K562 (cell line): ENCODE data around the gene GGNBP2. TPM values are rescaled to one million over a fixed set of nuclear protein-coding genes. Genes with fewer than 3 reads are reported as not detected.

Experiments used
- ADNP ChIP-seq: fragments of 200-800 bp; sonication (Bioruptor generic); IDR thresholded peaks from 2 replicates; pipeline ENCODE4 v1.6.1; 2016; ENCODE audit warnings: missing genetic modification characterization, missing compliant biosample characterization
- BCL6 ChIP-seq: fragments of 250-450 bp; sonication (Bioruptor Pico); IDR thresholded peaks from 2 replicates; pipeline ENCODE4 v1.4.0; 2020
- BDP1 ChIP-seq: IDR thresholded peaks from 3 replicates; pipeline ENCODE4 v1.6.1; 2011; ENCODE audit not compliant: insufficient read length, insufficient read depth
- CAMTA2 ChIP-seq: fragments of 250-450 bp; sonication (Bioruptor Pico); conservative IDR thresholded peaks from 2 replicates; pipeline ENCODE4 v1.5.1; 2022
- CSDE1 ChIP-seq, 2 experiments: fragments of 450-650 bp; IDR thresholded peaks; 2 replicates each; pipeline ENCODE4 v1.6.1; 2016; ENCODE audit warnings: mild to moderate bottlenecking in 1 of 2
- CTBP1 ChIP-seq: fragments of 450-650 bp; IDR thresholded peaks from 2 replicates; pipeline ENCODE4 v1.6.1; 2016; ENCODE audit warnings: borderline replicate concordance
- DPF2 ChIP-seq: fragments of 450-650 bp; IDR thresholded peaks from 2 replicates; pipeline ENCODE4 v1.6.1; 2016
- ELF2 ChIP-seq: fragments of 250-450 bp; sonication (Bioruptor Pico); IDR thresholded peaks from 2 replicates; pipeline ENCODE4 v1.5.0; 2021; ENCODE audit warnings: mild to moderate bottlenecking
- GATA2 ChIP-seq: sonication (generic); formaldehyde crosslinking; IDR thresholded peaks from 2 replicates; pipeline ENCODE4 v1.4.0; 2020; ENCODE audit warnings: mild to moderate bottlenecking, missing genetic modification reagents
- GATAD2B ChIP-seq: fragments of 450-650 bp; IDR thresholded peaks from 2 replicates; pipeline ENCODE4 v1.6.1; 2017; ENCODE audit warnings: mild to moderate bottlenecking, borderline replicate concordance
- HNRNPH1 ChIP-seq: fragments of 200-400 bp; formaldehyde crosslinking; optimal IDR thresholded peaks from 2 replicates; pipeline ENCODE3; 2017; ENCODE audit warnings: low read depth, mild to moderate bottlenecking, low read length, moderate library complexity
- KDM2B ChIP-seq: fragments of 250-450 bp; sonication (Bioruptor Pico); IDR thresholded peaks from 2 replicates; pipeline ENCODE4 v1.8.0; 2021; ENCODE audit warnings: mild to moderate bottlenecking, moderate library complexity
- NFIC ChIP-seq: fragments of 450-650 bp; IDR thresholded peaks from 2 replicates; pipeline ENCODE4 v1.6.1; 2017; ENCODE audit warnings: mild to moderate bottlenecking, inconsistent platforms
- NR4A1 ChIP-seq, 2 experiments: fragments of 250-450 bp in 1 of 2; fragments of 450-650 bp in 1 of 2; sonication (Bioruptor Pico) in 1 of 2; IDR thresholded peaks; 2 replicates each; pipeline versions ENCODE4 v1.4.0 to v1.6.1; 2016 to 2020; ENCODE audit warnings: mild to moderate bottlenecking in 2 of 2, missing compliant biosample characterization in 1 of 2, missing genetic modification characterization in 1 of 2, moderate library complexity in 1 of 2
- PHB ChIP-seq: fragments of 250-450 bp; sonication (Bioruptor Pico); IDR thresholded peaks from 2 replicates; pipeline ENCODE4 v1.5.0; 2021
- PHF21A ChIP-seq: fragments of 450-650 bp; IDR thresholded peaks from 2 replicates; pipeline ENCODE4 v1.6.1; 2017; ENCODE audit warnings: low read depth, borderline replicate concordance
- RBM39 ChIP-seq: fragments of 200-400 bp; formaldehyde crosslinking; optimal IDR thresholded peaks from 2 replicates; pipeline ENCODE3; 2018; ENCODE audit warnings: low read depth, low read length
- STAT5A ChIP-seq: IDR thresholded peaks from 2 replicates; pipeline ENCODE4 v1.6.1; 2012; ENCODE audit warnings: low read length, inconsistent platforms, borderline replicate concordance
- ZNF507 ChIP-seq: conservative IDR thresholded peaks from 2 replicates; pipeline ENCODE4 v1.6.1; 2017; ENCODE audit warnings: missing genetic modification characterization, missing compliant biosample characterization
- ZNF551 ChIP-seq: fragments of 250-450 bp; sonication (Bioruptor Pico); IDR thresholded peaks from 2 replicates; pipeline ENCODE4 v1.5.0; 2021; ENCODE audit warnings: mild to moderate bottlenecking, moderate library complexity
- polyA plus RNA-seq, 8 experiments: library from polyadenylated mRNA; depleted of rRNA in 4 of 8; stranded (reverse) in 5 of 8; unstranded in 3 of 8; fragments of >200 nt; fragmentation: Nextera tagmentation in 2 of 8; fragmentation: Illumina TruSeq in 1 of 8; extraction: Ambion mirVana in 2 of 8; extraction: Trizol in 1 of 8; gene quantifications; 2 replicates each; pipeline versions ENCODE4 v1.2.1 to v1.2.3, GENCODE V29; 2011 to 2014; ENCODE audit warnings: inconsistent platforms in 1 of 8, missing spikeins in 1 of 8
- total RNA-seq, 7 experiments: library from RNA; depleted of rRNA in 6 of 7; stranded (reverse); fragments of >200 nt in 6 of 7; fragmentation: Illumina TruSeq in 2 of 7; extraction: Trizol in 2 of 7; gene quantifications; 2 replicates each; pipeline versions ENCODE4 v1.2.1 to v1.2.3, GENCODE V29; 2011 to 2021; ENCODE audit warnings: low replicate concordance in 1 of 7
- TF ChIP-seq, protein P1 (sequence below): fragments of 200-400 bp; formaldehyde crosslinking; IDR thresholded peaks from 2 replicates; pipeline ENCODE4 v1.6.1; 2017; ENCODE audit warnings: mild to moderate bottlenecking, low read depth, low read length, moderate library complexity
- TF ChIP-seq, protein P2 (sequence below), 2 experiments: fragments of 250-450 bp in 1 of 2; fragments of 450-650 bp in 1 of 2; sonication (Bioruptor Pico) in 1 of 2; IDR thresholded peaks; 2 replicates each; pipeline versions ENCODE4 v1.6.1 to v1.8.0; 2016 to 2021; ENCODE audit warnings: mild to moderate bottlenecking in 2 of 2, moderate library complexity in 2 of 2, missing compliant biosample characterization in 1 of 2, missing genetic modification characterization in 1 of 2
- TF ChIP-seq, protein P3 (sequence below), 2 experiments: fragments of 150-350 bp in 1 of 2; IDR thresholded peaks; 2 replicates each; pipeline ENCODE4 v1.6.1; 2012 to 2016; ENCODE audit warnings: low read depth in 2 of 2, low read length in 2 of 2, mild to moderate bottlenecking in 1 of 2, moderate library complexity in 1 of 2

The GGNBP2 gene
- total and polyA plus RNA-seq, 9 of the 15 experiments (the other 6 are each of a cell fraction or from before 2014, with no cell fraction given): 35.7 to 96.6 (median 64.1) TPM

DNA sequence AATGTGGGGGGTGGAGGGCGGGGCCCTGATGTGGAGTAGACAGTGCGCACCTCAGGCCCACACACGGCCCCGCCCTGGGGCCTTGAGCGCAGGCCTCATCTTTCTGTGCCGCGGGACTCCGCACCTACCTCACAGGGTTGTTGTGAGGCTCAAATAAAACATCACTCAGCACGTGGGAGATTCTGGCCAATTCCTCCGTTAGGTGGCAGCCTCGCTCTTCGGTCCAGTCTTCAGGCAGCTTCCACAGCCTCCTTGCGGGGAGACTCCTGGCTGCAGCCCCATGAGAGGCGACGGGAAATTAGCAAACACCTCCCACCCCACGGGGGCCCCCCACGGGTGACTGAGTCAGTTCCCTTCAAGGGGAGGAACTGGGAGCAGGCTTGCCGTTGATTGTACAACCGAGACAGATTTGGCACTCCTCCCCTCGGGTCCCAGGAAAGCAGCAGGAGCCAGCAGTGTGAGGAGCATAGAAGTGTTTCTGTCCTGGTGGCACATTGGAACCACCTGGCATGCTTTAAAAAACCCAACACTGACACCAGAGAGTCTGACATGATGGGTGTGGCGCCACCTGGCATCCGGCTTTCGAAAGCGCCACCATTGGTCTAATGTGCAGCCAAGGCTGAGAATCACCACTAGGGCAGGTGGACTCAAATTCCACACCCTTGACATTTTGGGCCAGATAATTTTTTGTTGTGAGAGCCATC is 64.2 kb downstream of the GGNBP2 start (continued):
- TF ChIP-seq CTBP1 (peak; percentile 87), NR4A1 (CRISPR knock-in tag; IDR thresholded peaks at IDR 0.05) (no peak), NR4A1 (tag; IDR thresholded peaks at IDR 0.05) (no peak), ADNP (tag) (no peak), ELF2 (CRISPR knock-in tag) (no peak), ZNF551 (CRISPR knock-in tag) (no peak), GATA2 (CRISPR knock-in tag) (no peak), BDP1 (no peak), STAT5A (no peak), ZNF507 (tag) (no peak), PHF21A (no peak), KDM2B (no peak), CAMTA2 (CRISPR knock-in tag) (no peak), RBM39 (no peak), NFIC (no peak; the same call in 1 of the 2 replicates), CSDE1 (IDR thresholded peaks at IDR 0.05) (no peak), DPF2 (0 out of 2 replicates have a peak, but pooled peaks have one; percentile 14), GATAD2B (no peak; the same call in 1 of the 2 replicates), PHB (CRISPR knock-in tag) (no peak), BCL6 (CRISPR knock-in tag) (no peak), HNRNPH1 (no peak)
- TF ChIP-seq, protein P1, sequence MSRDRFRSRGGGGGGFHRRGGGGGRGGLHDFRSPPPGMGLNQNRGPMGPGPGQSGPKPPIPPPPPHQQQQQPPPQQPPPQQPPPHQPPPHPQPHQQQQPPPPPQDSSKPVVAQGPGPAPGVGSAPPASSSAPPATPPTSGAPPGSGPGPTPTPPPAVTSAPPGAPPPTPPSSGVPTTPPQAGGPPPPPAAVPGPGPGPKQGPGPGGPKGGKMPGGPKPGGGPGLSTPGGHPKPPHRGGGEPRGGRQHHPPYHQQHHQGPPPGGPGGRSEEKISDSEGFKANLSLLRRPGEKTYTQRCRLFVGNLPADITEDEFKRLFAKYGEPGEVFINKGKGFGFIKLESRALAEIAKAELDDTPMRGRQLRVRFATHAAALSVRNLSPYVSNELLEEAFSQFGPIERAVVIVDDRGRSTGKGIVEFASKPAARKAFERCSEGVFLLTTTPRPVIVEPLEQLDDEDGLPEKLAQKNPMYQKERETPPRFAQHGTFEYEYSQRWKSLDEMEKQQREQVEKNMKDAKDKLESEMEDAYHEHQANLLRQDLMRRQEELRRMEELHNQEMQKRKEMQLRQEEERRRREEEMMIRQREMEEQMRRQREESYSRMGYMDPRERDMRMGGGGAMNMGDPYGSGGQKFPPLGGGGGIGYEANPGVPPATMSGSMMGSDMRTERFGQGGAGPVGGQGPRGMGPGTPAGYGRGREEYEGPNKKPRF: no peak
- TF ChIP-seq, protein P2, sequence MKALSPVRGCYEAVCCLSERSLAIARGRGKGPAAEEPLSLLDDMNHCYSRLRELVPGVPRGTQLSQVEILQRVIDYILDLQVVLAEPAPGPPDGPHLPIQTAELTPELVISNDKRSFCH (CRISPR knock-in tag; IDR thresholded peaks at IDR 0.05): no peak
- TF ChIP-seq, protein P2 (tag; IDR thresholded peaks at IDR 0.05): no peak
- TF ChIP-seq, protein P3, sequence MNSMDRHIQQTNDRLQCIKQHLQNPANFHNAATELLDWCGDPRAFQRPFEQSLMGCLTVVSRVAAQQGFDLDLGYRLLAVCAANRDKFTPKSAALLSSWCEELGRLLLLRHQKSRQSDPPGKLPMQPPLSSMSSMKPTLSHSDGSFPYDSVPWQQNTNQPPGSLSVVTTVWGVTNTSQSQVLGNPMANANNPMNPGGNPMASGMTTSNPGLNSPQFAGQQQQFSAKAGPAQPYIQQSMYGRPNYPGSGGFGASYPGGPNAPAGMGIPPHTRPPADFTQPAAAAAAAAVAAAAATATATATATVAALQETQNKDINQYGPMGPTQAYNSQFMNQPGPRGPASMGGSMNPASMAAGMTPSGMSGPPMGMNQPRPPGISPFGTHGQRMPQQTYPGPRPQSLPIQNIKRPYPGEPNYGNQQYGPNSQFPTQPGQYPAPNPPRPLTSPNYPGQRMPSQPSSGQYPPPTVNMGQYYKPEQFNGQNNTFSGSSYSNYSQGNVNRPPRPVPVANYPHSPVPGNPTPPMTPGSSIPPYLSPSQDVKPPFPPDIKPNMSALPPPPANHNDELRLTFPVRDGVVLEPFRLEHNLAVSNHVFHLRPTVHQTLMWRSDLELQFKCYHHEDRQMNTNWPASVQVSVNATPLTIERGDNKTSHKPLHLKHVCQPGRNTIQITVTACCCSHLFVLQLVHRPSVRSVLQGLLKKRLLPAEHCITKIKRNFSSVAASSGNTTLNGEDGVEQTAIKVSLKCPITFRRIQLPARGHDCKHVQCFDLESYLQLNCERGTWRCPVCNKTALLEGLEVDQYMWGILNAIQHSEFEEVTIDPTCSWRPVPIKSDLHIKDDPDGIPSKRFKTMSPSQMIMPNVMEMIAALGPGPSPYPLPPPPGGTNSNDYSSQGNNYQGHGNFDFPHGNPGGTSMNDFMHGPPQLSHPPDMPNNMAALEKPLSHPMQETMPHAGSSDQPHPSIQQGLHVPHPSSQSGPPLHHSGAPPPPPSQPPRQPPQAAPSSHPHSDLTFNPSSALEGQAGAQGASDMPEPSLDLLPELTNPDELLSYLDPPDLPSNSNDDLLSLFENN (IDR thresholded peaks at IDR 0.05; ENCODE audit: low read depth in 2 of 2, low read length in 2 of 2): peak in 1 of 2 experiments; percentile 12; a peak in 1 of 4 replicates
